ENCODE measurements around the gene LHFPL6. TPM values are rescaled to one million over a fixed set of nuclear protein-coding genes. Genes with fewer than 3 reads are reported as not detected.

The LHFPL6 gene
- 0.31 TPM for total RNA-seq

DNA sequence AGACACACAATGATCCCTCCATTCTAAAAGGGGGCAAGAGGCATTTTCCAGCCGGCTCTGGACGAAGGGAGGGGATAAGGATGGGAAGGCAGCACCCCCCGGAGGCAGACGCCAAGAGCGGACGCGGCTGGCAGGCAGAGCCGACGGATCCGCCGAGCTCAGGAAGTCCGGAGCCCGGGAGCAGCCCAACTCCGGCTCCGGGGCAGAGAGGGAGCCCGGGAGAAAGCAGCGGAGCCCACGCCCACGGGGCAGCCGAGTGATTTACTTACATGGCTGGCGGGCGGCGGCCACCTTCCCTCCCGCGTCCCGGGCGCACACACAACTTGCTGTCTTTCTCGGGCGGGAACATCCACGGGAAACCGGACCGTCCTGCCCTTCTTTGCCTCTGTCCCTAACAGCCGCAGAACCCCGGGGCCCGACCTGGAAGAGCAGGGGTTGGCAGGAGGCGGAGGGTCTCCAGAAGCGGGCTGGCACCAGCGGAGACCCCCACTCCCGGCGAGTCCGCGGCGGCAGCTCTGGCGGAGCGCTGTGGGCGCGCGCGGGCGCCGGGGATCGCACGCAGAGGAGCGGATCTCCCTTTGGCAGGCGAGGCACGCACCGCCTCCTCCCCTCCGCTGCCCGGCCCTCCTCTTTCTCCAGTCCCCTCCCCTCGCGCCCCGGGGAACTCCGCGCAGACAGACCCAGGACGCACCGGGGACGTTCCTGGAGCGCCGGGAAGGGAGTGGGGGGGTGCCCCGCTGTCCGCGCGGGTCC is at the start of gene LHFPL6:
Gene LHFPL6, minus strand, starts transcription at position 580 of the 753 bp plus-strand sequence.
- peaks cover 47% of the 10 kb centered on the region for H3K27me3 ChIP-seq (ENCODE audit: insufficient read depth, low read length)
- no peaks in the 10 kb centered on the region for H3K9me3 ChIP-seq (ENCODE audit: low read depth, low read length)
- H3K4me3 ChIP-seq (ENCODE audit: low read length) = peak within 1 kb of the TSS; percentile 33
- H3K4me1 ChIP-seq (ENCODE audit: insufficient read depth, low read length) = peaks cover 15% of the 10 kb centered on the region

DNA sequence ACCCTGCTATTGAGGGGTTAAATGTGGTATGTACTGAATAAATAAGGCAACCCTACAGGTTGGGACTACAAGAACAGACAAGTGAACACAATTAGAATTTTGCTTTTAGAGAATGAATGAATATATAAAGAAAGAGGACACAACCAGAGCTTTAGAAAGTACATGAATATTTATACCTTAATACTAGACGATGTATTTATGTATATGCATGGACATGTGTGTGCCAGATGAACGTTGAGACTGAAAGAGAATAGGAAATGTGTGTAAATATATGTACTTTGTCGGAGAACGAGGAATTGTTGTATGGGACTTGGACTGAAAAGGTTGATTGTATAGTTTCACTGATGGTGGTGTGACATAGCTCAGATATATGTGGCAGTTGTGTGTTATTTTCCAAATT is 43.1 kb upstream of the LHFPL6 start:
- H3K27me3 ChIP-seq (ENCODE audit: insufficient read depth, low read length) = no peaks in the 10 kb centered on the region
- H3K4me1 ChIP-seq (ENCODE audit: insufficient read depth, low read length) = no peaks in the 10 kb centered on the region
- no peaks in the 10 kb centered on the region for H3K9me3 ChIP-seq (ENCODE audit: low read depth, low read length)
- no peak overlapping the region for H3K4me3 ChIP-seq (ENCODE audit: low read length)

DNA sequence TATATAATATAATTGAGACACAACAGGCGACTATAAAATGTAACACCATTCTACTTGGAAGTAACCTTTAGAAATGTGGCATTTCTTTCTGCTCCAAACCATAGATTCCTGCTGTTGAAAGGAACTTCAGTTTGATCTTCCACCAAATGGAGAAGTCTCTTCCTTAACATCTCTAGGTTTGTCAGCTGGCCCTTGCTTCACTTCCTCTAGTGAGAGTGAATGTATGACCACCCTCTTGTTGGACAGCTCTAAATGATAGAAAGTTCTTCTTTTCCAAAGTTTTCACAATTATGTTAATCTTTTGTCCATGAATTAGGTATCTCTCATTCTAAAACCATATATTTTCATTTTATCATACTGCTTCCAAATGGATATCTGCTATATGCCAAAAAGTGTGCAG is 38.7 kb upstream of the LHFPL6 start:
- Histone ChIP-seq H3K4me1 (ENCODE audit: insufficient read depth, low read length) (no peaks in the 10 kb centered on the region), H3K27me3 (ENCODE audit: insufficient read depth, low read length) (peaks cover 2% of the 10 kb centered on the region), H3K9me3 (ENCODE audit: low read depth, low read length) (no peaks in the 10 kb centered on the region), H3K4me3 (ENCODE audit: low read length) (no peak overlapping the region)

DNA sequence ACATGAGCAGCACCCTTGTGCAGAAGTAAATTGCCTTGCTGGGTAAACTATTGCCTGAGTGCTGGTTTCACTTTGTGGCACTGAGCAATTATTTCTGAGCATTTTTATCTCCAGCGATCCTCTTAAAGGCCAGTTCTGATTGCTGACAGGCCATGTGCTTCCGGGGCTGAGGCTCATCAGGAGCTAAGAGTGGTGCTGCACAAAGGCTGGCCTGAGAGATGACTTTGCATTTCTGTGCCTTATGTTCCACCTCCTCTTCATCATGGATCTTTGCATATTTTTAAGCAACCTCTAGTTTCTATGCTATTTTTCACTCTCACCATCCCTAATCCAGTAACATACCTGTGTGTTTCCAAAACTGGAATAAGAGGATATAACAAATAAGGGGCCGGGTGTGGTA is 34.9 kb upstream of the LHFPL6 start:
- H3K27me3 ChIP-seq (ENCODE audit: insufficient read depth, low read length) = peaks cover 2% of the 10 kb centered on the region

DNA sequence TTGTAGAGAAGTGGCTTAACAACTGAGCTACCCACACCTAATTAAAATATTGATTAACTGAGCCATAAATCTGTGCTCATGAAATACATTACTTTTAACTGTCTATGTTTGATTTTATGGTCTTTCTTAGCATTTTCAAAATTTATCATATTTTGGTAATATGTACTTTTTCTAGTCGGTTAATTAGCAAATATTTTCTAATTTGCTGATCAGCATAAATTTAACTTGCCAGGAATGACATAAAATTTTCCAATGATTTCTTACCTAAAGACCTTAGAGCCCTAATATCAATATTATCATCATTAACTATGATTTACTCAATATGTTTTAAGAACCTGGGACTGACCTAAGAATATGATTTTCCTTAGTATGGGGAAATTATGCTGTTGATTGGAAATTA is 32.6 kb upstream of the LHFPL6 start:
- H3K9me3 ChIP-seq (ENCODE audit: low read depth, low read length) = no peaks in the 10 kb centered on the region
- no peaks in the 10 kb centered on the region for H3K4me1 ChIP-seq (ENCODE audit: insufficient read depth, low read length)
- H3K4me3 ChIP-seq (ENCODE audit: low read length) = no peak overlapping the region
- peaks cover 10% of the 10 kb centered on the region for H3K27me3 ChIP-seq (ENCODE audit: insufficient read depth, low read length)

More for the DNA sequence above, 34.9 kb upstream of the LHFPL6 start:
- Histone ChIP-seq H3K4me1 (ENCODE audit: insufficient read depth, low read length) (no peaks in the 10 kb centered on the region), H3K4me3 (ENCODE audit: low read length) (no peak overlapping the region), H3K9me3 (ENCODE audit: low read depth, low read length) (no peaks in the 10 kb centered on the region)

DNA sequence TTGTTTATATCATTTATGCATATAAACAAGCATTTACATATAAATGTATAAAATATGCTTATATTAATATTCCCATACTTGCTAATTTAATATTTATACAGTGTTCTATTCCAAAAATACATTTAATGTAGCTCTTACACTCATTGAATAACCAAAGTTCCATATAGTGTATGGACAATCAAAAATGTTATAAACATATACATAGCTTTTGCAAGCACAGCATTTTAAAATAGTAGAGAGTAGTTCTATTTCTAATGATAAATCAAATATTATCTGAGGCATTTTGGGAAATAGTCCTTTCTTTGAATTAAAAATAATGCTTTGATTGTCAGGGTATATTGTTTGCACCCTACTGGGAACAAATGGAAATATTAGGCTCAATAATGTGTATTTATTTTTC is 30.0 kb upstream of the LHFPL6 start:
- H3K4me3 ChIP-seq (ENCODE audit: low read length) = no peak overlapping the region
- H3K27me3 ChIP-seq (ENCODE audit: insufficient read depth, low read length) = peaks cover 8% of the 10 kb centered on the region
- no peaks in the 10 kb centered on the region for H3K9me3 ChIP-seq (ENCODE audit: low read depth, low read length)
- H3K4me1 ChIP-seq (ENCODE audit: insufficient read depth, low read length) = no peaks in the 10 kb centered on the region

DNA sequence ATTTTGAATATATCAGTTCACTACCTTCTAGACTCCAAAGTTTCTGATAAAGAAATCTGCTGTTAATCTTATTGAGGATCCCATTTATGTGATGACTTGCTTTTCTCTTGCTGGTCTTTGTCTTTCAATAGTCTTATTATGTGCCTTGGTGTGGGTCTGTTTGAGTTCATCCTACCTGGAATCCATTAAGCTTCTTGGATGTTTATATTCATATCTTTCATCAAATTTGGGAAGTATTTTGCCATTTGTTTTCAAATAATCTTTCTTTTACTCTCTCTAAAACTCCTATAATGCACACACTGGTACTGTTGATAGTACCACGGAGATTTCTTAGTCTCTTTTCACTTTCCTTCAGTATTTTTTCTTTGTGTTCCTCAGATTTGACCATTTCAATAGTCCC is 28.3 kb upstream of the LHFPL6 start:
- Histone ChIP-seq H3K27me3 (ENCODE audit: insufficient read depth, low read length) (peaks cover 8% of the 10 kb centered on the region), H3K4me1 (ENCODE audit: insufficient read depth, low read length) (no peaks in the 10 kb centered on the region), H3K4me3 (ENCODE audit: low read length) (no peak overlapping the region), H3K9me3 (ENCODE audit: low read depth, low read length) (no peaks in the 10 kb centered on the region)

DNA sequence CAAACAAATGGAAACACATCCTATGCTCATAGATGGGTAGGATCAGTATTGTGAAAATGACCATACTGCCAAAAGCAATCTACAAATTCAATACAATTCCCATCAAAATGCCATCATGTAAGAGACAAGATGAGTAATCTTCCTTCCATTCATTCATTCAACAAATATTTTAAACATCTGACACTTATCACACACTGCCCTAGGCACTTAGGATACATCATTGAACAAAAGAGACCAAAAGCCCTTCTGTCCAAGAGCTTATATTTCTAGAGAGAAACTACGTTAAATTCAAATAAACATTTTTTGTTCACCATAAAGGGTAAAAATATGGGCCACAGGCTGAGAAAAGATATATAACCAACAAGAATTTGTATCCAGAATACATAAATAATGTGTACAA is 20.5 kb upstream of the LHFPL6 start:
- H3K4me1 ChIP-seq (ENCODE audit: insufficient read depth, low read length) = no peaks in the 10 kb centered on the region
- no peaks in the 10 kb centered on the region for H3K9me3 ChIP-seq (ENCODE audit: low read depth, low read length)
- no peak overlapping the region for H3K4me3 ChIP-seq (ENCODE audit: low read length)
- H3K27me3 ChIP-seq (ENCODE audit: insufficient read depth, low read length) = peaks cover 6% of the 10 kb centered on the region

DNA sequence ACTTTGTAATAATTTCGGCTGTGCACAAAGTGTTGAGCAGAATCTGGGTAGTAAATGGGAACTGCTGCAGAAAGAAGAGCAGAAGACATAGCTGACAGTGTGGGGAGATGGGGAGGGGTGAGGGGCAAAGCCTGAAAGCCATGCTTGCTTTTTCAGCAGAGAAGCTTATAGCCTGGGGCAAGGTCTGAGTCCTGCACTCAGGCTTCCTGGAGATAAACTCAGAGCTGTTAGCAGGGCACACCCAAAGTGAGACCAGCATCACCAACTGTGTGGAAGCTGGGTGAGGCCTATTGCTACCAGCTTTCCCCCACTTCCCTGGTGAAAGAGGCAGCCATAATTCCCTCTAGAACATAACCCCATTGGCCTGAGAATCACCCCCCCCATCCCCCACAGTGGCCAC is 15.6 kb upstream of the LHFPL6 start:
- H3K4me1 ChIP-seq (ENCODE audit: insufficient read depth, low read length) = no peaks in the 10 kb centered on the region
- H3K4me3 ChIP-seq (ENCODE audit: low read length) = no peak overlapping the region
- no peaks in the 10 kb centered on the region for H3K9me3 ChIP-seq (ENCODE audit: low read depth, low read length)
- H3K27me3 ChIP-seq (ENCODE audit: insufficient read depth, low read length) = peaks cover 5% of the 10 kb centered on the region

DNA sequence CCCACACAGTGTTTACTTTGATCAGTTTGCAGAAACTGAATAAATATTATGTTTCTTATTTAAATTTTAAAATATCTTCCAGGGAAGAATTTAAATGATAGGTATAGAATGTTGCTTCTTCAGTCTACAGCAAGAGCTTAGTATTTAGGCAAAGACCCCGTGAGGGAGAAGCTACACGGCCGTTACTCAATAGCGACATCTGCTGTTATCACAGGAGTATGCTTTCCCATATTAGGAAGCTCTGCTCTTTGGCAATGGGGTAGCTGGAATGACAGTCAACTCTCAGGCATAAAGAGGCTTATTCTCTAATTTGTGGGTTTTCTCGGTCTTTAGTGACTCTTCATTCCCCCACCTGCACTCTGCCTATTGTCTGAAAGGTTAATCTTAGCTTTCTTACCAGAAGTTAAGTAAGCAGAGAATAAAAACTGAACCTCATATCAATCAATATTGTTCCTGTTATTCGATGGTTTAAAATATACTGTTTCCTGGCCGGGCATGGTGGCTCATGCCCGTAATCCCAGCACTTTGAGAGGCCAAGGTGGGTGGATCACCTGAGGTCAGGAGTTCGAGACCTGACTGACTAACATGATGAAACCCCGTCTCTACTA is 13.2 kb upstream of the LHFPL6 start:
- no peak overlapping the region for H3K4me3 ChIP-seq (ENCODE audit: low read length)
- peaks cover 3% of the 10 kb centered on the region for H3K27me3 ChIP-seq (ENCODE audit: insufficient read depth, low read length)
- H3K9me3 ChIP-seq (ENCODE audit: low read depth, low read length) = no peaks in the 10 kb centered on the region
- H3K4me1 ChIP-seq (ENCODE audit: insufficient read depth, low read length) = no peaks in the 10 kb centered on the region

DNA sequence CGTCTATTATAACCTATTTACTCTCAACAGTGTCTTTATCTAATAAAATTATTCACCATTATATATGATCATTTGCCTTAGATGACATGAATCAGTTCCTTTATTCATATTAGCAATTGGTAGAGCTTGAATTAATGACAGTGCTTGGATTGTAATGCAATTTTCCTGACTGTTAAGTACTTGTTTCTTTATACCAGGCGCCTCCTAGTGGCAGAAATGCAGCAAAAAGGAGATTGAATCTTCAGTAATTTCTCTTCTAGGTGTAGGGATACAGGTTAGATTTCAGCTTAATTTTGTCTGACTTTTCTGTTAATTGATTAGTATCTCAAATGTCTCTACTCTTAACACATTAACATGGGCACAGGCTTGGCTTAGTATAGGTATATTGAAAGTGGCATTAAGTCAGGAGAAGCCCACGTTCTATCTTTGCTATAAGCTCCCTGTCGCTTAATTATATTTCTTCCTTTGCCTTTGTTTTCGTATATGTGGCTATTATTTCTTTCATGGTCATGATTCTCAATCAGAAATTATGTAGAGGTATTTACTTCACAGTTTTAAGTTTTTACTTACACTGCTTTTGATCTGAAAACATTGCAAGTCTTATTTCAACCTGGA is 9.1 kb upstream of the LHFPL6 start:
- Histone ChIP-seq H3K4me1 (ENCODE audit: insufficient read depth, low read length) (no peaks in the 10 kb centered on the region), H3K4me3 (ENCODE audit: low read length) (no peak overlapping the region), H3K27me3 (ENCODE audit: insufficient read depth, low read length) (no peaks in the 10 kb centered on the region), H3K9me3 (ENCODE audit: low read depth, low read length) (no peaks in the 10 kb centered on the region)

DNA sequence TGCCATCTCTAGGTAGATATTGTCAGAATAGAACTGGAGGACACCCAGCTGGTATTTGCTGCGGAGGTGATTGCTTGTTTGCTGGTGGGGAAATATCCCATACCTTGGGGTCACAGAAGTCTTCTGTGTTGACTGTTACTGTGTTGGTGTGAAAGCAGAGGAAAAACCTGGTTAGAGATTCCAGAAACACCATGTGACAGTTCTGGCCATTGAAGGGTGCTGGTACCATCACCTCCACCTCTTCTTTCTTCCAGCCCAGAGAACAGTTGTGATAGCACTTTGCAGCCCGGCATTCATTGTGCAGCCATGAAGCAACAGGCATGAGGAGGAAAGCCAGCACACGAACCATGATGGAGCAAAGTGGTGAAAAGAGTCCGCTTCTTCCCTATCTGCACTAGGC is 4.9 kb upstream of the LHFPL6 start:
- Histone ChIP-seq H3K9me3 (ENCODE audit: low read depth, low read length) (no peaks in the 10 kb centered on the region), H3K27me3 (ENCODE audit: insufficient read depth, low read length) (peaks cover 17% of the 10 kb centered on the region), H3K4me1 (ENCODE audit: insufficient read depth, low read length) (peaks cover 5% of the 10 kb centered on the region), H3K4me3 (ENCODE audit: low read length) (no peak overlapping the region)

DNA sequence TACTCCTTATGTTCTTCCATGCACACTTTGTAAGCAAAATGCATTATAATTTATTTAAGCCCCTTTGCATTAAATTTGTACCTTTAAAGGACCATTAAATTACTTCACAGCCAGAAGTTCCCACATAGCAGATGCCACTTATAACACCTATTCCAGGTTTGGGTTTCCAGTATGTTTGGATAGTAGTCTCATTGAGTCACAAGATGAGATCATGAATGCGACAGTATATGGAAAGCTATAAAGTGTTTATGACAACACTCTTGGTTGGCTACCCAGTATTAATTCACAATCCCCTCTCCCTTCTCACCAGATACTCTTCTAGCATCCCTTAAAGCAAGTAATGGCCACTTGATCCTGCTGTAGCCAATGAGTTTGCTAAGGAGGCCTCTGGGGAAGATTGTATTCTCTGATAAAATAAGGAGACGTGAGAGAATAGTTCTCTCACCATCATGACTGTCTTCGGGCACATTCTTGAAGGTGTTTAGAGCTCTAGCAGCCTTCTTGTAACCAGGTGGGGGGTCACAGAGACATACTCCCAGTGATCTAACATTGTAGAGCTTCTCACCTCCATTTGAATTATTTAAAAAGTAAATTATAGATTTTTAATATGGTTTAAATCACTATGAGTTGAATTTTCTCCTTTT is 2.8 kb upstream of the LHFPL6 start:
- Histone ChIP-seq H3K4me3 (ENCODE audit: low read length) (no peak overlapping the region), H3K27me3 (ENCODE audit: insufficient read depth, low read length) (peaks cover 38% of the 10 kb centered on the region), H3K9me3 (ENCODE audit: low read depth, low read length) (no peaks in the 10 kb centered on the region), H3K4me1 (ENCODE audit: insufficient read depth, low read length) (peaks cover 15% of the 10 kb centered on the region)

DNA sequence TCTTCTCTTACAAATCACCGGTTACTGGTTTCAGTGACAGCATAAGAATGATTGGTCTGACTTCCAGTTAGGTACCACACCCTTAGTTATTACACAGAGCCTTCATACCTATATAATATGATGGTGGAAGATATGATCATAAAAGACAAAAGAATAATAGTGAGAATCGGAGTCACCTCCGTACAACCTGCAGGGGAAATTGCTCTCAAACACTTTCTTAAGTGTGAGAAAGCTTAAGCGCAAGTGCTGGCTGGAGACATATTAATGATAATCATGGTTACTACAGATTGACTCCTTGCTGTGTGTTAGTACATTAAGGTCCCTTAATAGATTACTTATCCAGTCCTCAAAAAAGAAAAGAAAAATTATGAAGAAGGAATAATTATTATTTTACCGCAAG is 1.8 kb upstream of the LHFPL6 start:
- Histone ChIP-seq H3K9me3 (ENCODE audit: low read depth, low read length) (no peaks in the 10 kb centered on the region), H3K27me3 (ENCODE audit: insufficient read depth, low read length) (peaks cover 46% of the 10 kb centered on the region), H3K4me3 (ENCODE audit: low read length) (no peak overlapping the region), H3K4me1 (ENCODE audit: insufficient read depth, low read length) (peaks cover 15% of the 10 kb centered on the region)

DNA sequence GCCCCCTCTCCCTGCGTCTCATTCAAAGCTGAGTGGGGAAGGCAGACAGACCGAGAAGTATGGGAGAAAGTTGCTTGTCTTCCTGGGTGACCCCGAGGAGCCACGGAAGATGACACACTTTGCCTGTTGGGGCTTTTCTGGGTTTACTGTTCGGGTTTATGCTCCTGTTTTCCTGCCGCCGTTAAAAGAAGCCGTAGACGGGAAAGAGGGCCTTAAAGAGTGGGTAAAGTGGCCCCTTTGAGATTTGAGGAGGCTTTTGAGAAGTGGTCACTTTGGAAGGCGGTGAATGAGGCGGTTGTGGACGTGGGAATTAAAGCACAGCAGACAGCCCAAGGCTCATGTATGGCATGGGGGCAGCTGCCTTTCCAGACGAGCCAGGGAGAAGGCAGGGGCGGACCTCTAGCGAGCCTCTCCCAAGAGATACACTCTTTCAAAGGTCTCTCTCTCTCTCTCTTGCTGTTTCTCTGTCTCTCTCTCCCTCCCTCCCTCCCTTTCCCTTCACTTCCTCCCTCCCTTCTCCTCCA is 493 bp upstream of the LHFPL6 start:
- Histone ChIP-seq H3K4me3 (ENCODE audit: low read length) (no peak overlapping the region), H3K27me3 (ENCODE audit: insufficient read depth, low read length) (peaks cover 47% of the 10 kb centered on the region), H3K9me3 (ENCODE audit: low read depth, low read length) (no peaks in the 10 kb centered on the region), H3K4me1 (ENCODE audit: insufficient read depth, low read length) (peaks cover 15% of the 10 kb centered on the region)

Data from mononuclear cell (primary cell).